GM21619 (cell line): Measurements from ENCODE around the gene CUBN.

ENCODE experiments used
- ATAC-seq: cut with Tn5 transposase; IDR thresholded peaks from one replicate; pipeline ENCODE4 v1.9.1; 2021; ENCODE audit not compliant: unreplicated experiment

CUBN gene

DNA sequence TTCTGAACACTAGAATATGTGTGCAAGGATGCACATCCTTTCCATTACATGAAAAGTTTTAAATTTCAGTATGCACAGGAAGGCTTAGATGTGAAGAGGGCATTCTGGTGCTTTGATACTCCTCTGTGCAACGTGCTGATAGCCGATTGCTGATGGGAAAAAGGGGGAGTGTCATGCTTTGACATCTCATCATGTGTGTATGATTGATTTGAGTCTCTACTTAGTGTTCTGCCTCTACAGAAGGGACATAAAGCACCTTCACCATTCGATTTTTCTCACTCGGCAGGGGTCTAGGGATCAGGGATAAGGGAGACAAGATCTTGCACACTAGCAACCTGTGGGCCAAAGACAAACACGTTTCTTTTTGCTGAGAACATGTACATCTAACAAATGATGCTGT, 197.7 kb downstream of the CUBN start:
- no peak for ATAC-seq

DNA sequence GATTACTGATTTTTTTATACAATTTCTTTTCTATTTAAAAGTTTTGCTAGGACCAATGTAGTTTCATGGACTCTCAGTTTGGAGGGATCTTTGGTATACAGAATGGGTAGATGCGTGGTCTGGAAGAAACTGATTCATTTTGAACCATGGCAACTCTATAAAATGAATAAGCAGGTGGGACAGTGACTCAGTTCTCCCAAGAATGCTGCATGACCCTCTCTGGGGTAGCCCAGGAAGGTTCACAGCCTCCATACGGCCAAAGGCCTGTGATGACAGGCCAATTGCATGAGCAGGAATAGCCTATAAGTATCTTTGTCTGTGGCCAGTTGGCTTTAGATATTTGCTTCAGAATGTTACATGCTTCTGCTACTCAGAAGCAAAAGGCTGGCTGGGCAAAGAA, 199.1 kb downstream of the CUBN start:
- ATAC-seq, result no peak

GRCh38 chr10:16929069-16929468, 200.5 kb downstream of the CUBN start:
- ATAC-seq, result no peak

DNA sequence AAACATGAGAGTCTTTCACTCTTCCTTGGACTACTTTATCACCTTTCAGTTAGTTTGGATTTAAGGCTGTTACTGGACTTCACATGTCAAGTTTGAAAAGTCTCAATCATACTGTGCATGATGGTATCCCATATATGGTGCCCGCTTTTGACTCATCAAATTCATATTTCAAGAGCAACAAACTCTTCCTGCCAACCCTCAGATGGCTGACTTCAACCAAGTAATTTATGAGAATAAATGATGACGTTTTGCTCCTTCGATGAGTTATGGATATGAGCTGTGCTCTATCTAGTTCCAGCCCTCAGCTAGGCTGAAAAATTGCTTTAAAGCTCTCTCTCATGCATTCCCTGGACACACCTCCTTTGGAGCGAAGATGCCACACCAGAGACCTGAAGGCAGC, 202.1 kb downstream of the CUBN start:
- ATAC-seq, result no peak

GRCh38 chr10:16923726-16924125, 205.9 kb downstream of the CUBN start:
- ATAC-seq, result no peak

GRCh38 chr10:16923309-16923708, 206.3 kb downstream of the CUBN start:
- no peak for ATAC-seq

GRCh38 chr10:16919121-16919982, 210.3 kb downstream of the CUBN start:
- ATAC-seq, result no peak

GRCh38 chr10:16916496-16916895, 213.1 kb downstream of the CUBN start:
- no peak for ATAC-seq

- no peak for ATAC-seq
Measured at GRCh38 chr10:16915300-16915699, 214.3 kb downstream of the CUBN start.

GRCh38 chr10:16913266-16913665, 216.3 kb downstream of the CUBN start:
- no peak for ATAC-seq

DNA sequence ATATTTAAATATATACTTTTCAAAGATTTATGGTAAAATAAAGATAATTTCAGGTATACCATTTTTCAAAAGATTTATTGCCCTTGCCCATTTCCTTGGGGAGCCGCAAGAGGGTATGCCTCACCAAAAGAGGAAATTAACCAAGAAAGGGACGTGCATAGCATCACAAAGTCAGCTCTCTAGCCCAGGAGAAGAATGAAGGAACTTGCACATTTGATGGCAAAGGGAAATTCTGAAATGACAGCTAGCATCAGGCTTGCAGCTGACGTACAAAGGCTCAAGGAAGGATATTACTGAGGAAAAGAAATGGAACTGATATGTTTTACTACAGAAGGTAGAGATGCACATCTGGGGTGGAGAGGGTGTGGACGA, 218.8 kb downstream of the CUBN start:
- no peak for ATAC-seq

DNA sequence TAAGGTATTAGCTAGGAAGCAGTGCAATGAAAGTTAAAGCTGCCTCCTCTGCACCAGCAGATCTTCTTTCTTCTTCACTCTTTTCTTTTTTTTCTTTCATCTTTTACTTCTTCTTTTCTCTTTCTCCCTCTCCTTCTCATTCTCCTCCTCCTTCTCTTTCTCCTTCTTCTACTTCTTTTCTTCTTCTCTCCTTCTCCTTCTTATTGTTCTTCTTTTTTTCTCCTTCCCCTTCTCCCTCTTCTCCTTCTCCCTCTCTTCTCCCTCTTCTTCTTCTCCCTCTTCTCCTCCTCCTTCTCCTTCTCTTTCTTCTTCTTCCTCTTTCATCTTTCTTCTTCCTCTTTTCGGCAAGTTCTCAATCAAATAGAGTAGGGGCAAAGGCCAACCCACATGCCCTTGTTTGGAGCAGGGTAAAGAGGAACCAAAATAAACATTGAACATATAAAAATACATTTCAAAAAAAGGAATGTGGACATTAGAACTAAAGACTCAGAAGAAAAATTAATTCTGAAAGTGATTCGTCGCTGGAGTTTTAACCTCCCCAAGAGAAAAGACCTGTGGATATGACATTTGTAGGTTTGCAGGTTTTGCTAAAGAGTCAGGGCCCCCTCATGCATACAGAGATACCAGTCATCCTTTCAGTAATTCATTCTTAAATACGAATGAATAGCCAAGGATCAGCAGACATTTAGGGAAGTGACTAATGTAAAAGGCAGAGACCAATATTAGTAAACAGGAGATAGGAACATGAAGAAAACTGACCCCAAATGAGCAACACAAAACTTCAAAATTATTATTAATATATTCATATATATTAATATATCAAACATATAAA, 219.4 kb downstream of the CUBN start:
- ATAC-seq, result no peak

- no peak for ATAC-seq
Measured at GRCh38 chr10:16909271-16909767, 220.3 kb downstream of the CUBN start.

DNA sequence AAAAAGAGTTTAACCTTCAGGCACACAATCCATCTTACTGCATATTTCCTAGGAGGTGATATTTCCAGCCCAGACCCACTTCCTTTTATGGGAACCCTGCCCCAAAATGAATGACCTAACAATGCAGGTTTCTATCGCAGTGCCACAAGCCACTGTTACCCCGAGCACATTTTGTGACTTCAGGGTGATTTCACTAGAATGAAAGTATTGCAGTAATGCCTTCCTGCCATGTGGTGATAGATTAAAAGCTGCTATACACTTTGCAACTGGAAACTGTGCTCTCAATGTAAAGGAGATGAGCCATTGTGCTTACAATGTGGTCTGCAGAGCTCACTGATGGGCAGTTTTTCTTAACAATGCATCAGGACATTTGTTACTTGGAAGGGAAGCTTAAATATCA, 221.9 kb downstream of the CUBN start:
- ATAC-seq, result no peak

GRCh38 chr10:16905320-16905719, 224.3 kb downstream of the CUBN start:
- ATAC-seq, result no peak

DNA sequence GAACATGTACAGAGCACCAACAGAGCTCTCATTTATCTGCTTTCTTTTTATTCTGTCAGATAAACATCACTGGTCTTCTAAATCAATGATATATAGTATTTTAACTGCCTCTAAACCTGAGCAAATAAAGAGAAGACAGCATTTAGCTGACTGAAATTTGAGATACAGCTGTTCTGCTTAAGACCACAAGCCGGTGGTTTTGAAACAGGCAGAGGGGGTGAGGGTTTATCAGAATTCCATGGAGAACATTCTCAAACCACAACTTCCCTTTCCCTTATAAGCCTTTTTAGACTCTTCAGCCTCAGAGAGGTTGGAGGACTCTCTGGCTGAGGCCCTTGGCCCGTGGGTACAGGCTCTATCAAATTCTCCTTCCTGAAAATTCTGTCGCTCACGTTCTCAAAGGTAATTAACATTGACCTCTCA, 225.0 kb downstream of the CUBN start:
- no peak for ATAC-seq

DNA sequence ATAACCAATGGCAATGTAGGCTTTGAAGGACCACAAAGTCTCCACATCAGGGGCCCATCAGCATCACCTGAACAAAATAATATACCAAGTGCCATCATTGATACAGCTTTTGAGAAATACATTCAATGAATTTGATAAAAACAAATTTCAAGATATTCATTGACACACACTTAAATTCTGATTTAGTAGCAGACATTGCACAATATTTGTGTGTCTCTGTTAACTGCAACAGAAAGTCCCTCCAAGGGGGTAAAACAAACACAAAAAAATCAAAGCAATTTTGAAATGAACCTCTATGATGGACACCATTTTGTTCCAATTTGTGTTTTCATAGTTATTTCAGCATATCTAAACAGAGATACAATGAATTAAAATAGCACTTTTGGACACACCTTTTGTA, 225.6 kb downstream of the CUBN start:
- no peak for ATAC-seq

- no peak for ATAC-seq
Measured at GRCh38 chr10:16902606-16903005, 227.0 kb downstream of the CUBN start.

- ATAC-seq, result no peak
Measured at GRCh38 chr10:16901106-16901505, 228.5 kb downstream of the CUBN start.

- ATAC-seq, result no peak
Measured at GRCh38 chr10:16896993-16897392, 232.6 kb downstream of the CUBN start.

DNA sequence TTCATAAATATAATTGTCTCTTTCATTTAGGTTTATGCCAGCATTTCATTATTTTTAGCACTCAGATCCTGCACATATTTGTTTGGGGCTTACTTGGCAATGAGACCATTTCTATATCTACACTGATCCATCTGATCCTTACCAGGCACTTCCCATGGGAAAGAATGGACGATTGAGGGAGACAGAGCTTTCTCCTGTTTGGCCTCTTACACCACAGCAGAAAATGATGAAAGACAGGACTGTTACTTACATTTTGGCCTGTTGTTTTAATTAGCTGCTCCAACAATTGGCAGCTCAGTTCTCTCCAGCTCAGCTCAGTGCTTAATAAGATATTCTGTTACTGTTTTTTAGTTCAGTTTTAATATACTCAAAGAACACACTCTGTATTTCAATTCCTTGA, 234.8 kb downstream of the CUBN start:
- no peak for ATAC-seq

DNA sequence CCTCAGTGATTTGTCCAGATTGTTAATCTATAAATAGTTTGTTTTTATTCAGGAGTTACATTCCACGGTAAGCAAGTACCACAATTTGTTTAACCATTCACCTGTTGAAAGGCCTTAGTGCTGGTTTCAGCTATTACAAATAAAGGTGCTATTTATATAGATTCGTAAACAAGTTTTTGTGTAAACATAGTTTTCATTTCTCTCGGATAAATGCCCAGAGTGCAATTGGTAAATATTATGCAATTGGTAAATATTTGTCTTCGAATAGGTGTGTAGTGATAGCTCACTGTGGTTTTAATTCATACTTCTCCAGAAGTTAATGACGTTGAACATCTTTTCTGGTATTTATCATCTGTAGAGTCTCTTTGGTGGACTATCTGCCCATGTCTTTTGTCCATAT, 235.9 kb downstream of the CUBN start:
- ATAC-seq, result no peak
